Measurements from ENCODE around the gene MPIG6B. TPM values are rescaled to one million over a fixed set of nuclear protein-coding genes. Genes with fewer than 3 reads are reported as not detected.

MPIG6B gene
- total and polyA plus RNA-seq, 4 donors: 0.08 to 10.7 (median 0.24) TPM

DNA sequence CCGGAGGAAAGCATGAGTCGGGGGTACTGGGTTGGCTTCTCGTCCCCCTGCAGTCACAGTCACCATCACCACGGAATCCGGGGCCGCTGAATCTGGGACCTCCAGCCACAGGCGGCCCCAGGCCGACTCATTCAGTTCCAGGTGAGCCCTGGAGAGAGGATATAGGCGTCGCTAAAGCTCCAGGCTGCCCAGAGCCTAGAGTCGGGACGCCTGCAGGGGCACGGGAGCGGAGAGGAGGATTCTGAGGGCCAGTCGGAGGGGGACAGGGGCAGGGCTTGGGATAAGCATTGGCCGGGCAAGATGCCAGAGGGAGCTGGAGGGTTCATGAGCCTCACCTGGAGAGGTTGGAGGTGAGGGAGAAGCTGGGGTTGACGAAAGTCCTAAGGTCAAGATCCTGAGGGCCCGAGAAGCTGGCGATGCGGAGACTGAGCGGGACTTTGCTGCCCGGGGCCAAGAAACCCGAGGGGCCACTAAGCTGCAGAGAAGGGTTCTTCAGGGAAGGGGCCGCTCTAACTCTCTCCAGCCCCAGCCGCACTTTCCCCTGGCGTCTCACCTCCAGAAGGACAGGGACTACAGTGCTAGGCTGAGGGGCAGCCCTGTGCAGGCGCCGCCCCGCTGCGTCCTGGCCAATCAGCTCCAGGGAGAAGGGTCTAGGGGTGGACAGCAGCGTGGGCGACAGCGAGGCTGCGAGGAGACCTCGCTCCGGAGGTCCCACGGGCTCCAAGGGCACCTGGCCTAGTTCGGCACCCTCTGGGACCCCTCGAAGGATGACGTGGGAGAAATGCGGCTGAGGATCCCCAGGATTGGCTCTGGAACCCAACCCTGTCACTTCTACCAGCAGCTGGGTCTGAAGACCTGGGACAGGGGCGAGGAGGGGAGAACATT lies 43.0 kb downstream of the MPIG6B start:
- WGBS: 67% methylated on average over 42 of the region's 42 CpGs
- TF ChIP-seq SP1 (IDR thresholded peaks at IDR 0.05): no peak
- H3K27me3 ChIP-seq (ENCODE audit: control insufficient read depth in 4 of 4, insufficient read depth in 4 of 4, low read length in 3 of 4): no peaks in the 10 kb centered on the region
- no peaks in the 10 kb centered on the region for H3K4me1 ChIP-seq (ENCODE audit: control insufficient read depth in 4 of 4, insufficient read depth in 4 of 4, low read length in 3 of 4)
- DNase-seq (ENCODE audit: low spot score): no peak
- H3K27ac ChIP-seq (ENCODE audit: low read depth in 1 of 2, low read length in 2 of 2): no peak overlapping the region
- H3K4me3 ChIP-seq (ENCODE audit: low read depth in 1 of 3, low read length in 3 of 3): no peak overlapping the region
- H3K9ac ChIP-seq (ENCODE audit: low read depth in 1 of 2, low read length in 2 of 2): no peak overlapping the region
- H3K9me3 ChIP-seq (ENCODE audit: control insufficient read depth in 4 of 4, low read length in 3 of 4): no peaks in the 10 kb centered on the region
- no peaks in the 10 kb centered on the region for H3K36me3 ChIP-seq (ENCODE audit: control insufficient read depth in 4 of 4, insufficient read depth in 3 of 4, low read depth in 1 of 4, low read length in 3 of 4)

DNA sequence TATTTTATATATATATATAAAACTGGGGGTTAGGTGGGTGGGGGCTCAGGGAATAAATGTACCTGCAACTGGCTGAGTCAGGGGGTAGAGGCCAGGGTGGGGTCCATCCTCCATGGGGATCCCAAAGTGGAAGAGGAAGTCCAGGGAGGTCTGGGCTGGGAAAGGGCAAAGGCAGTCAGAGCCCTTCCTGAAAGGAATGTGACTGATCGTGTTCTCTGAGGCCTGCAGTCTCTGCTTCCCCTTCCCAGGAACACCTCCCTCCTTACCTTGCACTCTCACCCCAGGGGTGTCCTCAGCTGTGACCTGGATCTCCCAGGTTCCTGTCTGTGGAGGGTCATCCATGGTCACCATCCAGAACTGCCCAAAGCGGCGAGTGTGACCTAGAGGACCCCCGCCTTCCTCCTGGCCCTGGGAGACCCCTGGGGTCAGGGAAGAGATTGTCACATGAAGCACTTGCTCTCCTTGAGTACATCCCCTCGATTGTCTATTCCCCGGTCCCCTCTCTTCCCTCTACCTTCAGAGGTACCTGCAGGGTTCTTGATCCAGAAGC lies 44.0 kb downstream of the MPIG6B start:
- 85% methylated on average over 6 of the region's 6 CpGs for WGBS
- no peaks in the 10 kb centered on the region for H3K9me3 ChIP-seq (ENCODE audit: control insufficient read depth in 4 of 4, low read length in 3 of 4)
- TF ChIP-seq, protein P1, sequence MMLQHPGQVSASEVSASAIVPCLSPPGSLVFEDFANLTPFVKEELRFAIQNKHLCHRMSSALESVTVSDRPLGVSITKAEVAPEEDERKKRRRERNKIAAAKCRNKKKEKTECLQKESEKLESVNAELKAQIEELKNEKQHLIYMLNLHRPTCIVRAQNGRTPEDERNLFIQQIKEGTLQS (IDR thresholded peaks at IDR 0.05): no peak
- no peak for TF ChIP-seq YY1 (IDR thresholded peaks at IDR 0.05)
- TF ChIP-seq, protein P2, sequence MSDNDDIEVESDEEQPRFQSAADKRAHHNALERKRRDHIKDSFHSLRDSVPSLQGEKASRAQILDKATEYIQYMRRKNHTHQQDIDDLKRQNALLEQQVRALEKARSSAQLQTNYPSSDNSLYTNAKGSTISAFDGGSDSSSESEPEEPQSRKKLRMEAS (IDR thresholded peaks at IDR 0.05): no peak
- H3K27me3 ChIP-seq (ENCODE audit: control insufficient read depth in 4 of 4, insufficient read depth in 4 of 4, low read length in 3 of 4): no peaks in the 10 kb centered on the region
- no peak overlapping the region for H3K4me3 ChIP-seq (ENCODE audit: low read depth in 1 of 3, low read length in 3 of 3)
- no peak overlapping the region for H3K9ac ChIP-seq (ENCODE audit: low read depth in 1 of 2, low read length in 2 of 2)
- no peaks in the 10 kb centered on the region for H3K36me3 ChIP-seq (ENCODE audit: control insufficient read depth in 4 of 4, insufficient read depth in 3 of 4, low read depth in 1 of 4, low read length in 3 of 4)
- DNase-seq (ENCODE audit: low spot score): no peak
- no peak overlapping the region for H3K27ac ChIP-seq (ENCODE audit: low read depth in 1 of 2, low read length in 2 of 2)
- no peaks in the 10 kb centered on the region for H3K4me1 ChIP-seq (ENCODE audit: control insufficient read depth in 4 of 4, insufficient read depth in 4 of 4, low read length in 3 of 4)

DNA sequence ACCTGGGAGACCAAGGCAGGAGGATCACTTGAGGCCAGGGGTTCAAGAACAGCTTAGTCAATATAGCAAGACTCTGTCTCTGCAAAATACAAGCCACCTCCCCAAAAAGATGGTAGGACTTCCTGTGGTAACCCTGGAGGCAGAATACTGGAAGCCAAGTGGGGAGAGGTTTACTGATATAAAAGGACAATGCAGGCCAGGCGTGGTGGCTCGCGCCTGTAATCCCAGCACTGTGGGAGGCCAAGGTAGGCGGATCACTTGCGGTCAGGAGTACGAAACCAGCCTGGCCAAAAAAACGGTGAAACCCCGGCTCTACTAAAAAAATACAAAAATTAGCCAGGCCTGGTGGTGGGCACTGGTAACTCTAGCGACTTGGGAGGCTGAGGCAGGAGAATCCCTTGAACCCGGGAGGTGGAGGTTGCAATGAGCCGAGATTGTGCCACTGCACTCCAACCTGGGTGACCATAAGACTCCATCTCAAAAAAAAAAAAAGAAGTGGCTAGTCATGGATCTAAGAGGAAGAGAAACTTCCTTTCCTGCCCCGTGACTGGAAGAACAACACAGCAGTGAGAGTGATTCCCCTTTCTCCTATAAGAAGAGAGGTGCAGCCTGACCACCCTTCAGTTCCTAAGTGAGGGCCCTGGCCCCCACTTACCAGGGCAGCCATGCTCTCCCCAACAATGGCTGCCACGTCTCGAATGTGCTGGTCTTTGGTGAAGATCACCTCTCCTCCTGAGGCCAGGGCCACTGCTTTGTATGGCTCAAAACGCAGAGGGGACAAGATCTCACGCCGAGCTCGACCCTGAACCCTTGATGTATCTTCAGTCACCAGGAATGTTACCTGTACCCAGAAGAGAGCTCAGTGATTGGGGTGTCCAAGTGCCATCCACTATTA lies 45.4 kb downstream of the MPIG6B start:
- WGBS: 88% methylated on average over 18 of the region's 18 CpGs
- H3K4me1 ChIP-seq (ENCODE audit: control insufficient read depth in 4 of 4, insufficient read depth in 4 of 4, low read length in 3 of 4): peaks cover 0 to 7% (median 4%) of the 10 kb centered on the region in 4 donors

More for the DNA sequence above, 45.4 kb downstream of the MPIG6B start:
- TF ChIP-seq TAF1 (conservative IDR thresholded peaks at IDR 0.05) (no peak), EGR1 (IDR thresholded peaks at IDR 0.05; ENCODE audit: low read depth in 2 of 2) (no peak), YY1 (IDR thresholded peaks at IDR 0.05) (no peak), HNF4G (IDR thresholded peaks at IDR 0.05) (no peak), RXRA (IDR thresholded peaks at IDR 0.05) (no peak), NR2F2 (IDR thresholded peaks at IDR 0.05) (no peak), SP1 (IDR thresholded peaks at IDR 0.05) (no peak), FOXA2 (IDR thresholded peaks at IDR 0.05) (no peak), HNF4A (conservative IDR thresholded peaks at IDR 0.05) (no peak)
- TF ChIP-seq, protein P2 (IDR thresholded peaks at IDR 0.05): no peak
- TF ChIP-seq, protein P3, sequence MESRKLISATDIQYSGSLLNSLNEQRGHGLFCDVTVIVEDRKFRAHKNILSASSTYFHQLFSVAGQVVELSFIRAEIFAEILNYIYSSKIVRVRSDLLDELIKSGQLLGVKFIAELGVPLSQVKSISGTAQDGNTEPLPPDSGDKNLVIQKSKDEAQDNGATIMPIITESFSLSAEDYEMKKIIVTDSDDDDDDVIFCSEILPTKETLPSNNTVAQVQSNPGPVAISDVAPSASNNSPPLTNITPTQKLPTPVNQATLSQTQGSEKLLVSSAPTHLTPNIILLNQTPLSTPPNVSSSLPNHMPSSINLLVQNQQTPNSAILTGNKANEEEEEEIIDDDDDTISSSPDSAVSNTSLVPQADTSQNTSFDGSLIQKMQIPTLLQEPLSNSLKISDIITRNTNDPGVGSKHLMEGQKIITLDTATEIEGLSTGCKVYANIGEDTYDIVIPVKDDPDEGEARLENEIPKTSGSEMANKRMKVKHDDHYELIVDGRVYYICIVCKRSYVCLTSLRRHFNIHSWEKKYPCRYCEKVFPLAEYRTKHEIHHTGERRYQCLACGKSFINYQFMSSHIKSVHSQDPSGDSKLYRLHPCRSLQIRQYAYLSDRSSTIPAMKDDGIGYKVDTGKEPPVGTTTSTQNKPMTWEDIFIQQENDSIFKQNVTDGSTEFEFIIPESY (IDR thresholded peaks at IDR 0.05): no peak
- TF ChIP-seq, protein P4, sequence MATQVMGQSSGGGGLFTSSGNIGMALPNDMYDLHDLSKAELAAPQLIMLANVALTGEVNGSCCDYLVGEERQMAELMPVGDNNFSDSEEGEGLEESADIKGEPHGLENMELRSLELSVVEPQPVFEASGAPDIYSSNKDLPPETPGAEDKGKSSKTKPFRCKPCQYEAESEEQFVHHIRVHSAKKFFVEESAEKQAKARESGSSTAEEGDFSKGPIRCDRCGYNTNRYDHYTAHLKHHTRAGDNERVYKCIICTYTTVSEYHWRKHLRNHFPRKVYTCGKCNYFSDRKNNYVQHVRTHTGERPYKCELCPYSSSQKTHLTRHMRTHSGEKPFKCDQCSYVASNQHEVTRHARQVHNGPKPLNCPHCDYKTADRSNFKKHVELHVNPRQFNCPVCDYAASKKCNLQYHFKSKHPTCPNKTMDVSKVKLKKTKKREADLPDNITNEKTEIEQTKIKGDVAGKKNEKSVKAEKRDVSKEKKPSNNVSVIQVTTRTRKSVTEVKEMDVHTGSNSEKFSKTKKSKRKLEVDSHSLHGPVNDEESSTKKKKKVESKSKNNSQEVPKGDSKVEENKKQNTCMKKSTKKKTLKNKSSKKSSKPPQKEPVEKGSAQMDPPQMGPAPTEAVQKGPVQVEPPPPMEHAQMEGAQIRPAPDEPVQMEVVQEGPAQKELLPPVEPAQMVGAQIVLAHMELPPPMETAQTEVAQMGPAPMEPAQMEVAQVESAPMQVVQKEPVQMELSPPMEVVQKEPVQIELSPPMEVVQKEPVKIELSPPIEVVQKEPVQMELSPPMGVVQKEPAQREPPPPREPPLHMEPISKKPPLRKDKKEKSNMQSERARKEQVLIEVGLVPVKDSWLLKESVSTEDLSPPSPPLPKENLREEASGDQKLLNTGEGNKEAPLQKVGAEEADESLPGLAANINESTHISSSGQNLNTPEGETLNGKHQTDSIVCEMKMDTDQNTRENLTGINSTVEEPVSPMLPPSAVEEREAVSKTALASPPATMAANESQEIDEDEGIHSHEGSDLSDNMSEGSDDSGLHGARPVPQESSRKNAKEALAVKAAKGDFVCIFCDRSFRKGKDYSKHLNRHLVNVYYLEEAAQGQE (IDR thresholded peaks at IDR 0.05): no peak
- TF ChIP-seq, protein P1 (IDR thresholded peaks at IDR 0.05): no peak
- TF ChIP-seq, protein P5, sequence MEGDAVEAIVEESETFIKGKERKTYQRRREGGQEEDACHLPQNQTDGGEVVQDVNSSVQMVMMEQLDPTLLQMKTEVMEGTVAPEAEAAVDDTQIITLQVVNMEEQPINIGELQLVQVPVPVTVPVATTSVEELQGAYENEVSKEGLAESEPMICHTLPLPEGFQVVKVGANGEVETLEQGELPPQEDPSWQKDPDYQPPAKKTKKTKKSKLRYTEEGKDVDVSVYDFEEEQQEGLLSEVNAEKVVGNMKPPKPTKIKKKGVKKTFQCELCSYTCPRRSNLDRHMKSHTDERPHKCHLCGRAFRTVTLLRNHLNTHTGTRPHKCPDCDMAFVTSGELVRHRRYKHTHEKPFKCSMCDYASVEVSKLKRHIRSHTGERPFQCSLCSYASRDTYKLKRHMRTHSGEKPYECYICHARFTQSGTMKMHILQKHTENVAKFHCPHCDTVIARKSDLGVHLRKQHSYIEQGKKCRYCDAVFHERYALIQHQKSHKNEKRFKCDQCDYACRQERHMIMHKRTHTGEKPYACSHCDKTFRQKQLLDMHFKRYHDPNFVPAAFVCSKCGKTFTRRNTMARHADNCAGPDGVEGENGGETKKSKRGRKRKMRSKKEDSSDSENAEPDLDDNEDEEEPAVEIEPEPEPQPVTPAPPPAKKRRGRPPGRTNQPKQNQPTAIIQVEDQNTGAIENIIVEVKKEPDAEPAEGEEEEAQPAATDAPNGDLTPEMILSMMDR (IDR thresholded peaks at IDR 0.05; ENCODE audit: low read depth, low read length, missing input control): no peak
- Histone ChIP-seq H3K4me3 (ENCODE audit: low read depth in 1 of 3, low read length in 3 of 3) (no peak overlapping the region), H3K27me3 (ENCODE audit: control insufficient read depth in 4 of 4, insufficient read depth in 4 of 4, low read length in 3 of 4) (no peaks in the 10 kb centered on the region), H3K27ac (ENCODE audit: low read depth in 1 of 2, low read length in 2 of 2) (peak overlapping the region in 1 of 2 donors; percentile 17), H3K9me3 (ENCODE audit: control insufficient read depth in 4 of 4, low read length in 3 of 4) (no peaks in the 10 kb centered on the region), H3K36me3 (ENCODE audit: control insufficient read depth in 4 of 4, insufficient read depth in 3 of 4, low read depth in 1 of 4, low read length in 3 of 4) (no peaks in the 10 kb centered on the region), H3K9ac (ENCODE audit: low read depth in 1 of 2, low read length in 2 of 2) (no peak overlapping the region)
- DNase-seq (ENCODE audit: low spot score): no peak
